Smooth muscle cell (in vitro differentiated cells): ENCODE measurements around the gene ZFYVE19. TPM values are rescaled to one million over a fixed set of nuclear protein-coding genes. Genes with fewer than 3 reads are reported as not detected.

Experiments used
- DNase-seq: peaks from one replicate; lab custom pipeline; 2025; ENCODE audit not compliant: unreplicated experiment; lab: John Stamatoyannopoulos, UW
- H2AFZ ChIP-seq: fragments of 200-600 bp; sonication (generic); 2 replicates; pipeline ENCODE4 v1.6.0; 2016; ENCODE audit warnings: antibody characterized with exemption, low read depth, mild to moderate bottlenecking
- H3F3A ChIP-seq: fragments of 200-600 bp; sonication (generic); 2 replicates; pipeline ENCODE4 v1.6.0; 2017; ENCODE audit warnings: antibody characterized with exemption, low read depth
- H3K27ac ChIP-seq: fragments of 200-600 bp; sonication (generic); 2 replicates; pipeline ENCODE4 v1.5.1; 2016; ENCODE audit warnings: low read depth, mild to moderate bottlenecking
- H3K27me3 ChIP-seq: fragments of 200-600 bp; sonication (generic); 2 replicates; pipeline ENCODE4 v1.6.1; 2016; ENCODE audit warnings: low read depth, mild to moderate bottlenecking
- H3K36me3 ChIP-seq: fragments of 200-600 bp; sonication (generic); 2 replicates; pipeline ENCODE4 v1.5.1; 2016; ENCODE audit warnings: low read depth
- H3K4me1 ChIP-seq: fragments of 200-600 bp; sonication (generic); 2 replicates; pipeline ENCODE4 v1.5.1; 2016; ENCODE audit warnings: low read depth
- H3K4me2 ChIP-seq: fragments of 200-600 bp; sonication (generic); 2 replicates; pipeline ENCODE4 v1.6.0; 2016; ENCODE audit warnings: mild to moderate bottlenecking
- H3K4me3 ChIP-seq: fragments of 200-600 bp; sonication (generic); 2 replicates; pipeline ENCODE4 v1.5.1; 2016; ENCODE audit warnings: mild to moderate bottlenecking
- H3K79me2 ChIP-seq: fragments of 200-600 bp; sonication (generic); 2 replicates; pipeline ENCODE4 v1.6.0; 2016; ENCODE audit warnings: low read depth, mild to moderate bottlenecking
- H3K9ac ChIP-seq: fragments of 200-600 bp; sonication (generic); 2 replicates; pipeline ENCODE4 v1.6.0; 2016; ENCODE audit warnings: low read depth
- H3K9me3 ChIP-seq: fragments of 200-600 bp; sonication (generic); replicated peaks from 2 replicates; pipeline ENCODE4 v1.5.1; 2016; ENCODE audit warnings: low read depth
- H4K20me1 ChIP-seq: fragments of 200-600 bp; sonication (generic); 2 replicates; pipeline ENCODE4 v1.6.0; 2016; ENCODE audit warnings: low read depth
- CTCF ChIP-seq: fragments of 200-600 bp; sonication (generic); IDR thresholded peaks from 2 replicates; pipeline ENCODE4 v1.5.1; 2017; ENCODE audit warnings: borderline replicate concordance, mild to moderate bottlenecking, antibody characterized with exemption; ENCODE audit not compliant: insufficient read depth, poor library complexity, severe bottlenecking
- WGBS: methylation state at CpG from one replicate; pipeline ENCODE4 v1.1.7; 2016; ENCODE audit warnings: low lambda C conversion rate; 5-methylcytosine and 5-hydroxymethylcytosine counted together
- polyA plus RNA-seq: library from polyadenylated mRNA; unstranded; fragments of >200 nt; fragmentation: Nextera tagmentation; extraction: Ambion mirVana; gene quantifications from 2 replicates; pipeline ENCODE4 v1.2.1, GENCODE V29; 2016
- total RNA-seq: library from RNA; depleted of rRNA; stranded (reverse); fragments of >200 nt; gene quantifications from 2 replicates; pipeline ENCODE4 v1.2.3, GENCODE V29; 2014

The ZFYVE19 gene
- total and polyA plus RNA-seq, 2 experiments from 2014 or later: 16.5 to 30.1 TPM

- Histone ChIP-seq H4K20me1 (no peaks in the 10 kb centered on the region), H3K9ac (no peak overlapping the region), H3K79me2 (no peaks in the 10 kb centered on the region), H3K4me1 (no peaks in the 10 kb centered on the region), H3F3A (no peaks in the 10 kb centered on the region), H3K4me2 (no peak overlapping the region), H2AFZ (no peak overlapping the region), H3K36me3 (no peaks in the 10 kb centered on the region), H3K27ac (no peak overlapping the region), H3K27me3 (no peaks in the 10 kb centered on the region), H3K4me3 (no peak overlapping the region), H3K9me3 (no peaks in the 10 kb centered on the region)
- no peak for TF ChIP-seq CTCF
- 97% methylated on average over 13 of the region's 13 CpGs for WGBS
- no peak for DNase-seq
Observed at GRCh38 chr15:40772014-40772413, 34.9 kb upstream of the ZFYVE19 start.

- no peak for DNase-seq
- Histone ChIP-seq H3K27me3 (no peaks in the 10 kb centered on the region), H4K20me1 (no peaks in the 10 kb centered on the region), H3K4me2 (no peak overlapping the region), H3K27ac (no peak overlapping the region), H3K36me3 (peaks cover 3% of the 10 kb centered on the region), H3K9ac (no peak overlapping the region), H3K4me3 (no peak overlapping the region), H3K79me2 (no peaks in the 10 kb centered on the region), H2AFZ (no peak overlapping the region), H3K9me3 (no peaks in the 10 kb centered on the region), H3K4me1 (no peaks in the 10 kb centered on the region), H3F3A (no peaks in the 10 kb centered on the region)
- 98% methylated on average over 8 of the region's 8 CpGs for WGBS
- no peak for TF ChIP-seq CTCF
Observed at GRCh38 chr15:40773496-40773895, 33.4 kb upstream of the ZFYVE19 start.

GRCh38 chr15:40773902-40774301 lies 33.0 kb upstream of the ZFYVE19 start:
- Histone ChIP-seq H3K27me3 (no peaks in the 10 kb centered on the region), H3K36me3 (peaks cover 3% of the 10 kb centered on the region)

More at GRCh38 chr15:40773902-40774301, 33.0 kb upstream of the ZFYVE19 start:
- no peaks in the 10 kb centered on the region for H3F3A ChIP-seq
- H3K4me3 ChIP-seq: no peak overlapping the region
- WGBS: 97% methylated on average over 6 of the region's 6 CpGs
- no peak overlapping the region for H3K9ac ChIP-seq
- H2AFZ ChIP-seq: no peak overlapping the region
- H3K27ac ChIP-seq: no peak overlapping the region
- no peak for DNase-seq
- no peaks in the 10 kb centered on the region for H4K20me1 ChIP-seq
- no peaks in the 10 kb centered on the region for H3K9me3 ChIP-seq
- TF ChIP-seq CTCF: no peak
- H3K79me2 ChIP-seq: no peaks in the 10 kb centered on the region
- H3K4me1 ChIP-seq: no peaks in the 10 kb centered on the region
- H3K4me2 ChIP-seq: no peak overlapping the region
